ENCODE measurements around the gene PSMC4. TPM values are rescaled to one million over a fixed set of nuclear protein-coding genes. Genes with fewer than 3 reads are reported as not detected.

The PSMC4 gene
- polyA plus RNA-seq, 3 donors = 67.0 to 85.8 (median 79.6) TPM

DNA sequence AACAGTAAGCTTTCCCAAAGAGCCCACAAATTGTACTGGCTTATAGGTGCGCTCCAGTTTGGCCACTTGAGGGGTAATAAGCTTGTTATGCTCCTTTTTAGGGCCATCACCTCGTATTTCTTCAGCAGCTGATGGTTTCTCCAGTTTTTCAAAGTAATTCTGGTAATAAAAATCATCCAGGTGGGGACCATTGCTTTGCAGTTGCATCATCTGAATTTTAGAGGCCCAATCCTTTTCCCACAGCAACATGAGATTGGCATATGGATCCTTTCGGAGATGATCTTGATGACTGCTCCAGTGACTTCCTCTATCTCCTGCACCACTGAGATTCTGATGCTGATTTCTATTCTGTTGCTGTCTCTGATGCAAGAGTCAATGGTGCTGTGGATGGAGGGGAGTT is 53.0 kb downstream of the PSMC4 start:
- H3K9me3 ChIP-seq (replicated peaks in 1 of 2; ENCODE audit: control insufficient read depth in 1 of 2, insufficient read depth in 1 of 2, low read length in 2 of 2) = peaks cover 51 to 78% of the 10 kb centered on the region in 2 donors
- no peaks in the 10 kb centered on the region for H3K27me3 ChIP-seq (ENCODE audit: control insufficient read depth in 2 of 2, insufficient read depth in 2 of 2, low read length in 2 of 2)
- no peaks in the 10 kb centered on the region for H3K36me3 ChIP-seq (replicated peaks in 1 of 2; ENCODE audit: control insufficient read depth in 1 of 2, insufficient read depth in 2 of 2, low read length in 2 of 2)
- H2AFZ ChIP-seq (ENCODE audit: insufficient read depth, low read depth, low read length, poor library complexity, severe bottlenecking) = no peak overlapping the region
- H3K9ac ChIP-seq (ENCODE audit: insufficient read depth, low read length, poor library complexity, severe bottlenecking) = no peak overlapping the region
- intact Hi-C loops (cut with micrococcal nuclease) = no loop called here
- Mint-ChIP-seq H3K4me3 (no peak overlapping the region), H3K9me3 (peaks cover 40 to 86% (median 73%) of the 10 kb centered on the region in 7 donors), H3K36me3 (no peaks in the 10 kb centered on the region), H3K4me1 (no peaks in the 10 kb centered on the region), H3K27ac (no peak overlapping the region), H3K27me3 (ENCODE audit: low read depth in 3 of 3) (peaks cover 0 to 2% (median 0%) of the 10 kb centered on the region in 3 donors)
- no peaks in the 10 kb centered on the region for H4K20me1 ChIP-seq (ENCODE audit: insufficient read depth, low read length)
- no peaks in the 10 kb centered on the region for H3K79me2 ChIP-seq (ENCODE audit: insufficient read depth, low read length)
- H3K4me1 ChIP-seq (ENCODE audit: control insufficient read depth in 1 of 2, insufficient read depth in 2 of 2, low read length in 2 of 2) = no peaks in the 10 kb centered on the region
- no peak overlapping the region for H3K4me3 ChIP-seq (replicated peaks in 1 of 3; ENCODE audit: low read depth in 2 of 3, low read length in 3 of 3)
- no peak overlapping the region for H3K27ac ChIP-seq (ENCODE audit: low read depth in 1 of 2, low read length in 2 of 2)
- 100% methylated on average over 1 of the region's 3 CpGs for WGBS (ENCODE audit: insufficient coverage)
- TF ChIP-seq, protein P1, sequence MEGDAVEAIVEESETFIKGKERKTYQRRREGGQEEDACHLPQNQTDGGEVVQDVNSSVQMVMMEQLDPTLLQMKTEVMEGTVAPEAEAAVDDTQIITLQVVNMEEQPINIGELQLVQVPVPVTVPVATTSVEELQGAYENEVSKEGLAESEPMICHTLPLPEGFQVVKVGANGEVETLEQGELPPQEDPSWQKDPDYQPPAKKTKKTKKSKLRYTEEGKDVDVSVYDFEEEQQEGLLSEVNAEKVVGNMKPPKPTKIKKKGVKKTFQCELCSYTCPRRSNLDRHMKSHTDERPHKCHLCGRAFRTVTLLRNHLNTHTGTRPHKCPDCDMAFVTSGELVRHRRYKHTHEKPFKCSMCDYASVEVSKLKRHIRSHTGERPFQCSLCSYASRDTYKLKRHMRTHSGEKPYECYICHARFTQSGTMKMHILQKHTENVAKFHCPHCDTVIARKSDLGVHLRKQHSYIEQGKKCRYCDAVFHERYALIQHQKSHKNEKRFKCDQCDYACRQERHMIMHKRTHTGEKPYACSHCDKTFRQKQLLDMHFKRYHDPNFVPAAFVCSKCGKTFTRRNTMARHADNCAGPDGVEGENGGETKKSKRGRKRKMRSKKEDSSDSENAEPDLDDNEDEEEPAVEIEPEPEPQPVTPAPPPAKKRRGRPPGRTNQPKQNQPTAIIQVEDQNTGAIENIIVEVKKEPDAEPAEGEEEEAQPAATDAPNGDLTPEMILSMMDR (IDR thresholded peaks at IDR 0.05) = no peak
- no peak for DNase-seq
- no peak overlapping the region for H3K4me2 ChIP-seq (replicated peaks; ENCODE audit: extremely low read depth, low read length, poor library complexity, severe bottlenecking)

GRCh38 chr19:40025938-40026596 is 55.1 kb downstream of the PSMC4 start:
- Mint-ChIP-seq H3K4me1 (no peaks in the 10 kb centered on the region), H3K36me3 (no peaks in the 10 kb centered on the region), H3K4me3 (no peak overlapping the region), H3K27me3 (ENCODE audit: low read depth in 3 of 3) (peaks cover 0 to 2% (median 0%) of the 10 kb centered on the region in 3 donors), H3K9me3 (peaks cover 49 to 93% (median 80%) of the 10 kb centered on the region in 7 donors), H3K27ac (no peak overlapping the region)
- TF ChIP-seq, protein P1 (IDR thresholded peaks at IDR 0.05) = no peak
- Histone ChIP-seq H3K27ac (ENCODE audit: low read depth in 1 of 2, low read length in 2 of 2) (no peak overlapping the region), H3K4me3 (replicated peaks in 1 of 3; ENCODE audit: low read depth in 2 of 3, low read length in 3 of 3) (no peak overlapping the region), H3K27me3 (ENCODE audit: control insufficient read depth in 2 of 2, insufficient read depth in 2 of 2, low read length in 2 of 2) (no peaks in the 10 kb centered on the region), H3K4me1 (ENCODE audit: control insufficient read depth in 1 of 2, insufficient read depth in 2 of 2, low read length in 2 of 2) (no peaks in the 10 kb centered on the region), H3K9ac (ENCODE audit: insufficient read depth, low read length, poor library complexity, severe bottlenecking) (no peak overlapping the region), H3K79me2 (ENCODE audit: insufficient read depth, low read length) (no peaks in the 10 kb centered on the region), H3K9me3 (replicated peaks in 1 of 2; ENCODE audit: control insufficient read depth in 1 of 2, insufficient read depth in 1 of 2, low read length in 2 of 2) (peaks cover 60 to 89% of the 10 kb centered on the region in 2 donors), H3K36me3 (replicated peaks in 1 of 2; ENCODE audit: control insufficient read depth in 1 of 2, insufficient read depth in 2 of 2, low read length in 2 of 2) (no peaks in the 10 kb centered on the region), H4K20me1 (ENCODE audit: insufficient read depth, low read length) (no peaks in the 10 kb centered on the region), H2AFZ (ENCODE audit: insufficient read depth, low read depth, low read length, poor library complexity, severe bottlenecking) (no peak overlapping the region), H3K4me2 (replicated peaks; ENCODE audit: extremely low read depth, low read length, poor library complexity, severe bottlenecking) (no peak overlapping the region)
- 93% methylated on average over 2 of the region's 4 CpGs for WGBS (ENCODE audit: insufficient coverage)
- no peak for DNase-seq
- intact Hi-C loops (cut with micrococcal nuclease) = no loop called here

Data from CD14-positive monocyte (primary cell).